ENCODE data around the gene REM2. TPM values are rescaled to one million over a fixed set of nuclear protein-coding genes. Genes with fewer than 3 reads are reported as not detected.

Gene REM2
- total RNA-seq, 1 experiment from 2014 or later = not detected

DNA sequence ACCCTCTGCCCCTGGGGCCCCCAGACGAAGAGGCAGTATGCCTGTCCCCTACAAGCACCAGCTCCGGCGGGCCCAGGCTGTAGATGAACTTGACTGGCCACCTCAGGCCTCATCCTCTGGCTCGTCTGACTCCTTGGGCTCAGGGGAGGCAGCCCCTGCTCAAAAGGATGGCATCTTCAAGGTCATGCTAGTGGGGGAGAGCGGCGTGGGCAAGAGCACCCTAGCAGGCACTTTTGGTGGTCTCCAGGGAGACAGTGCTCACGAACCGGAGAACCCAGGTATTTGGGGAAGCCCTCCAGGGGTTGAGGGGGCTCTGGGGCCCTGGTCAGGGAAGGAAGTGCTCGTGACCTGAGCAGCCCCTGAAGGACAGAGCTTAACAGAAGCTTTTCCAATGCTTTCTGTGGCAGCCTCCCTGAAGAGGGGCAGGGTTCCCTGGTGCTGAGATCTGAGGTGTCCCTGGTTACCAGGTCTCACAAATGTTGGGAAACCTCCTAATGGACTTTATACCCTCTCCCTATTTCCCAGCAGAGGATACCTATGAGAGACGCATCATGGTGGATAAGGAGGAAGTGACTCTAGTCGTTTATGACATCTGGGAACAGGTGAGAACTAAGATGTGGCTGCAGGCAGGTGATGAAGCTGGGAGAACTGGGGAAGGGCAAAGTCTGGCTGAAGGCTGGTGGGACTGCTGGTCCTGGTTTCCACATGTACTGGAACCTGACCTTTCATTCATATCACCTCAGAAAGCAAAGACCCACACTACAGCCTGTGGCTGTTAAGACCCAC lies 1.9 kb downstream of the REM2 start:
- H3K9me3 ChIP-seq (ENCODE audit: low read depth, low read length, poor library complexity, severe bottlenecking) = no peaks in the 10 kb centered on the region
- no peak for TF ChIP-seq EZH2 (IDR thresholded peaks at IDR 0.05; ENCODE audit: borderline replicate concordance, low read depth, low read length, poor library complexity, severe bottlenecking)
- TF ChIP-seq, protein P1, sequence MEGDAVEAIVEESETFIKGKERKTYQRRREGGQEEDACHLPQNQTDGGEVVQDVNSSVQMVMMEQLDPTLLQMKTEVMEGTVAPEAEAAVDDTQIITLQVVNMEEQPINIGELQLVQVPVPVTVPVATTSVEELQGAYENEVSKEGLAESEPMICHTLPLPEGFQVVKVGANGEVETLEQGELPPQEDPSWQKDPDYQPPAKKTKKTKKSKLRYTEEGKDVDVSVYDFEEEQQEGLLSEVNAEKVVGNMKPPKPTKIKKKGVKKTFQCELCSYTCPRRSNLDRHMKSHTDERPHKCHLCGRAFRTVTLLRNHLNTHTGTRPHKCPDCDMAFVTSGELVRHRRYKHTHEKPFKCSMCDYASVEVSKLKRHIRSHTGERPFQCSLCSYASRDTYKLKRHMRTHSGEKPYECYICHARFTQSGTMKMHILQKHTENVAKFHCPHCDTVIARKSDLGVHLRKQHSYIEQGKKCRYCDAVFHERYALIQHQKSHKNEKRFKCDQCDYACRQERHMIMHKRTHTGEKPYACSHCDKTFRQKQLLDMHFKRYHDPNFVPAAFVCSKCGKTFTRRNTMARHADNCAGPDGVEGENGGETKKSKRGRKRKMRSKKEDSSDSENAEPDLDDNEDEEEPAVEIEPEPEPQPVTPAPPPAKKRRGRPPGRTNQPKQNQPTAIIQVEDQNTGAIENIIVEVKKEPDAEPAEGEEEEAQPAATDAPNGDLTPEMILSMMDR (conservative IDR thresholded peaks at IDR 0.05; ENCODE audit: low read depth, low read length) = no peak
- POLR2A ChIA-PET (ENCODE audit: low non-redundant PET) = interaction anchor here (0.5 kb wide), 1 partner anchor 28 kb away, joined by 3 read pairs; no protein-coding TSS in a partner anchor
- no TSS peak for BruUV-seq (replicated peaks)
- H3K4me1 ChIP-seq (ENCODE audit: insufficient read depth, low read length, poor library complexity, severe bottlenecking) = no peaks in the 10 kb centered on the region
- H3K27me3 ChIP-seq (replicated peaks; ENCODE audit: insufficient read depth, low read depth, low read length, poor library complexity) = no peaks in the 10 kb centered on the region
- no peaks in the 10 kb centered on the region for H3K36me3 ChIP-seq (ENCODE audit: insufficient read depth, low read length, poor library complexity, severe bottlenecking)
- intact Hi-C loops (cut with micrococcal nuclease; ENCODE audit: unreplicated experiment) = no loop called here
- no peak for DNase-seq (ENCODE audit: low spot score)
- H3K27ac ChIP-seq (ENCODE audit: low read depth, low read length, poor library complexity, severe bottlenecking) = no peak overlapping the region
- CTCF ChIA-PET = no interaction called here
- H3K4me3 ChIP-seq (ENCODE audit: low read depth, low read length, poor library complexity, severe bottlenecking) = no peak overlapping the region

DNA sequence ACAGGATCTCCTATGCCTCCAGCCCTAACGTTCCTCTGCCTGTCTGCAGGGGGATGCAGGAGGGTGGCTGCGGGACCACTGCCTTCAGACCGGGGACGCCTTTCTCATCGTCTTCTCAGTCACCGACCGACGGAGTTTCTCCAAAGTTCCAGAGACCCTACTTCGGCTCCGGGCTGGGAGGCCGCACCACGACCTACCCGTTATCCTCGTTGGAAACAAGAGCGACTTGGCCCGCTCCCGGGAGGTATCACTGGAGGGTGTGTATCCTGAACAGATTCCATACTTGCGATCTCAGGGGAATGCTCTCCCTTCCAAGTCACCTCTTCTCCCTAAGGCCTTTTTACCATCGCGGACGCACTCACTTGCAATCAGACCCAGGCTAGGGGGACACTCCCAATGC lies 3.0 kb downstream of the REM2 start:
- Histone ChIP-seq H3K9me3 (ENCODE audit: low read depth, low read length, poor library complexity, severe bottlenecking) (no peaks in the 10 kb centered on the region), H3K27me3 (replicated peaks; ENCODE audit: insufficient read depth, low read depth, low read length, poor library complexity) (no peaks in the 10 kb centered on the region), H3K27ac (ENCODE audit: low read depth, low read length, poor library complexity, severe bottlenecking) (no peak overlapping the region), H3K4me3 (ENCODE audit: low read depth, low read length, poor library complexity, severe bottlenecking) (no peak overlapping the region), H3K36me3 (ENCODE audit: insufficient read depth, low read length, poor library complexity, severe bottlenecking) (no peaks in the 10 kb centered on the region), H3K4me1 (ENCODE audit: insufficient read depth, low read length, poor library complexity, severe bottlenecking) (no peaks in the 10 kb centered on the region)
- no TSS peak for BruUV-seq (replicated peaks)
- TF ChIP-seq, protein P1 (conservative IDR thresholded peaks at IDR 0.05; ENCODE audit: low read depth, low read length) = no peak
- no peak for TF ChIP-seq EZH2 (IDR thresholded peaks at IDR 0.05; ENCODE audit: borderline replicate concordance, low read depth, low read length, poor library complexity, severe bottlenecking)
- CTCF ChIA-PET = no interaction called here
- POLR2A ChIA-PET (ENCODE audit: low non-redundant PET) = no interaction called here
- intact Hi-C loops (cut with micrococcal nuclease; ENCODE audit: unreplicated experiment) = no loop called here
- DNase-seq (ENCODE audit: low spot score) = no peak

DNA sequence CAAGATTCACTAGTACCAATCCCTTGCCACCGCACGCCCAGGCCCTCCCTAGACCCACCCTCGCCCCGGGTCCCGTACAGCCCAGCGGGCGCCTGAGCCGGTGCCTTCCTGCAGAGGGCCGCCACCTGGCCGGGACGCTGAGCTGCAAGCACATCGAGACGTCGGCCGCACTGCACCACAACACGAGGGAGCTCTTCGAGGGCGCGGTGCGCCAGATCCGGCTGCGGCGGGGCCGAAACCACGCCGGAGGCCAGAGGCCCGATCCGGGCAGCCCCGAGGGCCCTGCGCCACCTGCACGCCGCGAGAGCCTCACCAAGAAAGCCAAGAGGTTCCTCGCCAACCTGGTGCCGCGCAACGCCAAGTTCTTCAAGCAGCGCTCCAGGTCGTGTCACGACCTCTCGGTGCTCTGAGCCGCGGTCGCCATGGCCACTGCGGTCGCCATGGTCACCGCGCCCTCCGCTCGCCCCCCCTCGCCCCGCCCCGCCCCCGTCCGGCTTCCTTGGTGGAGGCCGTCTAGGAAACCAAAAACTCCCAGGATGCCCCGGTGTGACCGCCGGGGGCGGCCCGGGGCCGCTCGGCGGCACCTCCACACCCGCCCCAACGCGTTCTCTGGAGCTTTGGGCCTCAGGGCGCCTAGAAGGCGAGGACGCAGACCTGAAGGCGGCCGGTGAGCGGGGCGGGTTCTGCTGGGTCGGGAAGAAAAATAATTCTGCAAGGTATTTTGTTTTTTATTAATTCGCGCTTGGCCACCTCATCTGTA lies 3.7 kb downstream of the REM2 start:
- Histone ChIP-seq H3K4me3 (ENCODE audit: low read depth, low read length, poor library complexity, severe bottlenecking) (peak overlapping the region; percentile 29), H3K36me3 (ENCODE audit: insufficient read depth, low read length, poor library complexity, severe bottlenecking) (no peaks in the 10 kb centered on the region), H3K9me3 (ENCODE audit: low read depth, low read length, poor library complexity, severe bottlenecking) (no peaks in the 10 kb centered on the region), H3K27ac (ENCODE audit: low read depth, low read length, poor library complexity, severe bottlenecking) (no peak overlapping the region), H3K27me3 (replicated peaks; ENCODE audit: insufficient read depth, low read depth, low read length, poor library complexity) (no peaks in the 10 kb centered on the region), H3K4me1 (ENCODE audit: insufficient read depth, low read length, poor library complexity, severe bottlenecking) (no peaks in the 10 kb centered on the region)
- POLR2A ChIA-PET (ENCODE audit: low non-redundant PET) = no interaction called here
- intact Hi-C loops (cut with micrococcal nuclease; ENCODE audit: unreplicated experiment) = no loop called here
- CTCF ChIA-PET = interaction anchor here (0.6 kb wide), 1 partner anchor 14 kb away, joined by 6 read pairs; no protein-coding TSS in a partner anchor
- DNase-seq (ENCODE audit: low spot score) = peak; percentile 27
- BruUV-seq (replicated peaks) = no TSS peak
- TF ChIP-seq, protein P1 (conservative IDR thresholded peaks at IDR 0.05; ENCODE audit: low read depth, low read length) = no peak
- no peak for TF ChIP-seq EZH2 (IDR thresholded peaks at IDR 0.05; ENCODE audit: borderline replicate concordance, low read depth, low read length, poor library complexity, severe bottlenecking)
